Dendritic cell treated with granulocyte-macrophage colony-stimulating factor and Interleukin-4, amounts not matched to agents 40 ng/mL and 50 ng/mL, for 4 days (primary cell): Measurements from ENCODE around the gene LRRC8D.

ENCODE experiments used
- H3K27ac Mint-ChIP-seq: one replicate; pipeline ENCODE4 v1.8.0; 2022; ENCODE audit warnings: mild to moderate bottlenecking, mixed read lengths
- H3K27me3 Mint-ChIP-seq: one replicate; pipeline ENCODE4 v1.8.0; 2022; ENCODE audit warnings: mild to moderate bottlenecking, mixed read lengths
- H3K36me3 Mint-ChIP-seq: one replicate; pipeline ENCODE4 v1.8.0; 2022; ENCODE audit warnings: low read depth, mixed read lengths
- H3K4me1 Mint-ChIP-seq: one replicate; pipeline ENCODE4 v1.8.0; 2022; ENCODE audit warnings: low read depth, mixed read lengths
- H3K4me3 Mint-ChIP-seq: one replicate; pipeline ENCODE4 v1.8.0; 2022; ENCODE audit warnings: mild to moderate bottlenecking, moderate library complexity, mixed read lengths
- H3K9me3 Mint-ChIP-seq: one replicate; pipeline ENCODE4 v1.8.0; 2022; ENCODE audit warnings: mixed read lengths
- intact Hi-C: fragments of 100-400 bp; cut with micrococcal nuclease; formaldehyde crosslinking; loops from one replicate; pipeline ENCODE4 v1.15.0; 2022

LRRC8D gene

GRCh38 chr1:89939059-89939570 is 118.3 kb downstream of the LRRC8D start:
- Mint-ChIP-seq H3K36me3 (peaks cover 30% of the 10 kb centered on the region), H3K4me1 (peaks cover 50% of the 10 kb centered on the region), H3K9me3 (no peaks in the 10 kb centered on the region), H3K4me3 (no peak overlapping the region), H3K27me3 (no peaks in the 10 kb centered on the region), H3K27ac (no peak overlapping the region)
- intact Hi-C loops: no loop called here

GRCh38 chr1:89939693-89940438 is 119.0 kb downstream of the LRRC8D start:
- Mint-ChIP-seq H3K9me3 (no peaks in the 10 kb centered on the region), H3K27me3 (no peaks in the 10 kb centered on the region), H3K27ac (no peak overlapping the region), H3K4me3 (no peak overlapping the region), H3K4me1 (peaks cover 50% of the 10 kb centered on the region), H3K36me3 (peaks cover 22% of the 10 kb centered on the region)
- intact Hi-C loops: loop anchor here (5.0 kb wide), 1 partner anchor 37 kb away; no protein-coding TSS in a partner anchor

GRCh38 chr1:89941110-89941766 is 120.4 kb downstream of the LRRC8D start:
- Mint-ChIP-seq H3K27ac (no peak overlapping the region), H3K27me3 (no peaks in the 10 kb centered on the region), H3K9me3 (no peaks in the 10 kb centered on the region), H3K36me3 (peaks cover 11% of the 10 kb centered on the region), H3K4me3 (no peak overlapping the region), H3K4me1 (peaks cover 54% of the 10 kb centered on the region)
- intact Hi-C loops: loop anchor here (5.0 kb wide), 1 partner anchor 36 kb away; no protein-coding TSS in a partner anchor

- Mint-ChIP-seq H3K36me3 (peaks cover 11% of the 10 kb centered on the region), H3K4me1 (peaks cover 59% of the 10 kb centered on the region), H3K4me3 (no peak overlapping the region), H3K27ac (peak overlapping the region; percentile 78), H3K9me3 (no peaks in the 10 kb centered on the region), H3K27me3 (no peaks in the 10 kb centered on the region)
- intact Hi-C loops: loop anchor here (5.0 kb wide), 1 partner anchor 35 kb away; no protein-coding TSS in a partner anchor
These were observed 121.2 kb downstream of the LRRC8D start for GRCh38 chr1:89942014-89942413.

- Mint-ChIP-seq H3K27me3 (no peaks in the 10 kb centered on the region), H3K4me3 (no peak overlapping the region), H3K9me3 (no peaks in the 10 kb centered on the region), H3K4me1 (peaks cover 51% of the 10 kb centered on the region), H3K27ac (peak overlapping the region; percentile 78), H3K36me3 (peaks cover 11% of the 10 kb centered on the region)
- intact Hi-C loops: loop anchor here (5.0 kb wide), 1 partner anchor 34 kb away; no protein-coding TSS in a partner anchor
These were observed 122.2 kb downstream of the LRRC8D start for GRCh38 chr1:89942825-89943658.

GRCh38 chr1:89943846-89944781 is 123.3 kb downstream of the LRRC8D start:
- intact Hi-C loops: loop anchor here (5.0 kb wide), 1 partner anchor 33 kb away; no protein-coding TSS in a partner anchor
- peak overlapping the region; percentile 78 for H3K27ac Mint-ChIP-seq
- no peaks in the 10 kb centered on the region for H3K27me3 Mint-ChIP-seq
- H3K4me1 Mint-ChIP-seq: peaks cover 51% of the 10 kb centered on the region
- H3K9me3 Mint-ChIP-seq: no peaks in the 10 kb centered on the region
- H3K36me3 Mint-ChIP-seq: peaks cover 8% of the 10 kb centered on the region
- no peak overlapping the region for H3K4me3 Mint-ChIP-seq

GRCh38 chr1:89945852-89946476 is 125.1 kb downstream of the LRRC8D start:
- Mint-ChIP-seq H3K36me3 (no peaks in the 10 kb centered on the region), H3K4me1 (peaks cover 33% of the 10 kb centered on the region), H3K27me3 (no peaks in the 10 kb centered on the region), H3K4me3 (no peak overlapping the region), H3K9me3 (no peaks in the 10 kb centered on the region), H3K27ac (no peak overlapping the region)
- intact Hi-C loops: no loop called here

GRCh38 chr1:89946532-89946931 is 125.7 kb downstream of the LRRC8D start:
- peaks cover 29% of the 10 kb centered on the region for H3K4me1 Mint-ChIP-seq
- H3K9me3 Mint-ChIP-seq: no peaks in the 10 kb centered on the region
- no peaks in the 10 kb centered on the region for H3K27me3 Mint-ChIP-seq
- no peaks in the 10 kb centered on the region for H3K36me3 Mint-ChIP-seq
- intact Hi-C loops: no loop called here
- no peak overlapping the region for H3K27ac Mint-ChIP-seq
- no peak overlapping the region for H3K4me3 Mint-ChIP-seq

- H3K4me3 Mint-ChIP-seq: no peak overlapping the region
- intact Hi-C loops: no loop called here
- H3K27ac Mint-ChIP-seq: no peak overlapping the region
- no peaks in the 10 kb centered on the region for H3K27me3 Mint-ChIP-seq
- no peaks in the 10 kb centered on the region for H3K36me3 Mint-ChIP-seq
- no peaks in the 10 kb centered on the region for H3K9me3 Mint-ChIP-seq
- peaks cover 22% of the 10 kb centered on the region for H3K4me1 Mint-ChIP-seq
These were observed 128.0 kb downstream of the LRRC8D start for GRCh38 chr1:89948722-89949345.

- Mint-ChIP-seq H3K36me3 (no peaks in the 10 kb centered on the region), H3K27ac (no peak overlapping the region), H3K4me3 (no peak overlapping the region), H3K27me3 (no peaks in the 10 kb centered on the region), H3K4me1 (peaks cover 21% of the 10 kb centered on the region), H3K9me3 (no peaks in the 10 kb centered on the region)
- intact Hi-C loops: no loop called here
These were observed 129.3 kb downstream of the LRRC8D start for GRCh38 chr1:89949991-89950624.

- intact Hi-C loops: no loop called here
- peaks cover 25% of the 10 kb centered on the region for H3K4me1 Mint-ChIP-seq
- H3K4me3 Mint-ChIP-seq: no peak overlapping the region
- no peak overlapping the region for H3K27ac Mint-ChIP-seq
- H3K27me3 Mint-ChIP-seq: no peaks in the 10 kb centered on the region
- no peaks in the 10 kb centered on the region for H3K36me3 Mint-ChIP-seq
- H3K9me3 Mint-ChIP-seq: no peaks in the 10 kb centered on the region
These were observed 129.9 kb downstream of the LRRC8D start for GRCh38 chr1:89950703-89951102.
